Measurements from ENCODE around the gene IGF2BP2. TPM values are rescaled to one million over a fixed set of nuclear protein-coding genes. Genes with fewer than 3 reads are reported as not detected.

Gene IGF2BP2
- total RNA-seq, 1 donor from 2014 or later = 101 TPM

DNA sequence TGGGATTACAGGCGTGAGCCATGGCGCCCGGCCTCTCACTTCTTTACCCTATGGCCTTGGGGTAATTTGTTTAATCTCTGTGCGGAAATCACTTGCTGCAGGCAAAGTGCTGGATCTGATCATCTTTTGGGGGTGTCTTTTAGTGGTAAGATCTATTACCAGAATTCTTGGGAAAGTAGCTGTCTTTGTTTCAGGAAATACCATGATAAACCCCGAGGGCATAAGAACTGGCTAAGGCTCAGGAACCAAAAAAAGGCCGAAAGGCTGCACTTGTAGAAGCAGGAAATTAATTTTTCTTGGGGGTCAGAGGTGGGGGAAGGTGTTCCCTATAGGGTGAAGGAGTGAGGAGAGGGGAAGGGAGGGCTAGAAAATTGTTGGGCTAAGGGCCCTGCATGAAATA lies 22.7 kb upstream of the IGF2BP2 start:
- H3K27me3 Mint-ChIP-seq (ENCODE audit: unreplicated experiment) = no peaks in the 10 kb centered on the region
- H3K4me3 Mint-ChIP-seq (ENCODE audit: unreplicated experiment) = no peak overlapping the region
- no peak for DNase-seq (ENCODE audit: extremely low spot score, unreplicated experiment)
- H3K9me3 Mint-ChIP-seq (ENCODE audit: unreplicated experiment) = no peaks in the 10 kb centered on the region
- peaks cover 14% of the 10 kb centered on the region for H3K4me1 Mint-ChIP-seq (ENCODE audit: unreplicated experiment)
- H3K36me3 Mint-ChIP-seq (ENCODE audit: unreplicated experiment) = no peaks in the 10 kb centered on the region
- TF ChIP-seq CTCF (IDR thresholded peaks at IDR 0.05) = no peak
- no peak overlapping the region for H3K27ac Mint-ChIP-seq (ENCODE audit: unreplicated experiment)

- H3K4me3 Mint-ChIP-seq (ENCODE audit: unreplicated experiment) = no peak overlapping the region
- peaks cover 10% of the 10 kb centered on the region for H3K4me1 Mint-ChIP-seq (ENCODE audit: unreplicated experiment)
- no peaks in the 10 kb centered on the region for H3K9me3 Mint-ChIP-seq (ENCODE audit: unreplicated experiment)
- H3K36me3 Mint-ChIP-seq (ENCODE audit: unreplicated experiment) = no peaks in the 10 kb centered on the region
- no peaks in the 10 kb centered on the region for H3K27me3 Mint-ChIP-seq (ENCODE audit: unreplicated experiment)
- no peak for DNase-seq (ENCODE audit: extremely low spot score, unreplicated experiment)
- no peak overlapping the region for H3K27ac Mint-ChIP-seq (ENCODE audit: unreplicated experiment)
- TF ChIP-seq CTCF (IDR thresholded peaks at IDR 0.05) = no peak
Observed at GRCh38 chr3:185846037-185846436, 21.2 kb upstream of the IGF2BP2 start.

DNA sequence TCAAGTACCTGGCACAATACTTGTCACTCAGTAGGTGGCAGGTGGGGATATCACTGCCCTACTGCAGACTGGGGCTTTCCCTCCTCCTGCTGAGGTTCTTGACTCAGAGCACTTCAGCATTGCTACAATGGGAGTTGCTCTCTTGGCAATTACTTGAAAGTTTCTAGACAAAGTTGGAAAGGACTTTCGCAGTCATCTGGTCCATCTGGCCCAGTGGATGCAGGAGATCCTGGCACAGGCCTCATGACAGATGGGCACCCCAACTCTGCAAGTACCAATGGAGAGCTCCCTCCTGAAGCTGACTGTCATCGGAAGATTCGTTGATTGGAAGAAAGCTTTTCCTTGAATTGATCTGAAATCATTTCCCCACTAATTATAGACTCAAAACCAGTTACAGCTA lies 19.2 kb upstream of the IGF2BP2 start:
- H3K4me3 Mint-ChIP-seq (ENCODE audit: unreplicated experiment) = no peak overlapping the region
- no peak for TF ChIP-seq CTCF (IDR thresholded peaks at IDR 0.05)
- H3K27ac Mint-ChIP-seq (ENCODE audit: unreplicated experiment) = no peak overlapping the region
- H3K27me3 Mint-ChIP-seq (ENCODE audit: unreplicated experiment) = no peaks in the 10 kb centered on the region
- peaks cover 10% of the 10 kb centered on the region for H3K4me1 Mint-ChIP-seq (ENCODE audit: unreplicated experiment)
- no peaks in the 10 kb centered on the region for H3K36me3 Mint-ChIP-seq (ENCODE audit: unreplicated experiment)
- no peak for DNase-seq (ENCODE audit: extremely low spot score, unreplicated experiment)
- H3K9me3 Mint-ChIP-seq (ENCODE audit: unreplicated experiment) = no peaks in the 10 kb centered on the region

DNA sequence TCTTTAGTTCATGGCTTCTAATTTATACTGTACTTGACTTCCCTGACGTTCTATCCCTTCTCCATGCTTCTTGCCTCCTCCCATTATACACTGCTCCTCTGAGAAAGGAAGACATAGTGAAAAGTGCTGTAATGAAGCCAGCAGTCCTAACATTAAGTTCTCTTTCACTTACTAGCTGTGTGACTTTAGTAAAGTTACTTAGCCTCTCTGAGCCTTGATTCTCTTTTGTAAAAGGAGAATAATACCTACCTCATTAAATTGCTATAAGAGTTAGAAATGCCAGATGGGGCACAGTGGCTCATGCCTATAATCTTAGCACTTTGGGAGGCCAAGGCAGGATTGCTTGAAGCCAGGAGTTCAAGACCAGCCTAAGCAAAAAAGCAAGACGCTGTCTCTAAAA lies 18.8 kb upstream of the IGF2BP2 start:
- no peaks in the 10 kb centered on the region for H3K27me3 Mint-ChIP-seq (ENCODE audit: unreplicated experiment)
- H3K27ac Mint-ChIP-seq (ENCODE audit: unreplicated experiment) = no peak overlapping the region
- H3K36me3 Mint-ChIP-seq (ENCODE audit: unreplicated experiment) = no peaks in the 10 kb centered on the region
- H3K4me1 Mint-ChIP-seq (ENCODE audit: unreplicated experiment) = peaks cover 10% of the 10 kb centered on the region
- no peak overlapping the region for H3K4me3 Mint-ChIP-seq (ENCODE audit: unreplicated experiment)
- no peak for TF ChIP-seq CTCF (IDR thresholded peaks at IDR 0.05)
- DNase-seq (ENCODE audit: extremely low spot score, unreplicated experiment) = no peak
- no peaks in the 10 kb centered on the region for H3K9me3 Mint-ChIP-seq (ENCODE audit: unreplicated experiment)

DNA sequence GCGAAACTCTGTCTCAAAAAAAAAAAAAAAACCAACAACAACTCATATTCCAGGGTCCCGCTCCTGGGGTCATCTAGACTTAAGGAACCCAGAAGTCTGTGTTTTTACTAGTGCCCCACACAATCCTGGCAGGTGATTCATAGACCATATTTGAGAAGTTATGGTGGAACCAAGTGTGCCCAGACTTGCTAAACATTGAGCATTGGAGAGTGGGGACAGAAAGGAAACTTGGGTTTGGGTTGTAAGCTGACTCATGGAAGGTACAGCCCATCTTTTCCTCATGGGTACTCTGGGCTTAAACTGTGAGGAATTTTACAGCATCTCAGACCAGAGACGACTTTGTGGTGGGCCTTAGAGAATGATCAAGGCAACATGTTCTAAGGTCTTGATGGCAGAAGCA lies 18.3 kb upstream of the IGF2BP2 start:
- no peak for TF ChIP-seq CTCF (IDR thresholded peaks at IDR 0.05)
- Mint-ChIP-seq H3K4me1 (ENCODE audit: unreplicated experiment) (peaks cover 8% of the 10 kb centered on the region), H3K27ac (ENCODE audit: unreplicated experiment) (no peak overlapping the region), H3K9me3 (ENCODE audit: unreplicated experiment) (no peaks in the 10 kb centered on the region), H3K36me3 (ENCODE audit: unreplicated experiment) (no peaks in the 10 kb centered on the region), H3K27me3 (ENCODE audit: unreplicated experiment) (no peaks in the 10 kb centered on the region), H3K4me3 (ENCODE audit: unreplicated experiment) (no peak overlapping the region)
- DNase-seq (ENCODE audit: extremely low spot score, unreplicated experiment) = no peak

Data from osteocyte (in vitro differentiated cells).